Hematopoietic multipotent progenitor cell treated with erythropoietin and hydrocortisone succinate and interleukin-3 and kit ligand, for 8 days (in vitro differentiated cells): ENCODE data around the gene GREB1.
A peak's percentile ranks its signal among the peaks of the same experiment; 100 is the strongest.

Experiments
- DNase-seq: peaks from one replicate; pipeline ENCODE4 v3.0.0-alpha.2; 2015

The GREB1 gene

GRCh38 chr2:11533278-11534070 is at the start of gene GREB1:
GREB1 (plus strand) TSS chr2:11534045; CDS start chr2:11556615, 22,570 bp downstream.
- no peak for DNase-seq

- DNase-seq, result no peak
These were observed 45.0 kb upstream of the GREB1 start for GRCh38 chr2:11488809-11489208.

- no peak for DNase-seq
These were observed 43.7 kb upstream of the GREB1 start for GRCh38 chr2:11490194-11490593.

GRCh38 chr2:11491348-11491933 is 42.4 kb upstream of the GREB1 start:
- DNase-seq, result no peak

GRCh38 chr2:11492244-11492643 is 41.6 kb upstream of the GREB1 start:
- DNase-seq, result no peak

- peak; percentile 70 for DNase-seq
These were observed 41.1 kb upstream of the GREB1 start for GRCh38 chr2:11492720-11493119.

- no peak for DNase-seq
These were observed 40.6 kb upstream of the GREB1 start for GRCh38 chr2:11493282-11493681.

- no peak for DNase-seq
These were observed 39.5 kb upstream of the GREB1 start for GRCh38 chr2:11494310-11494709.

- no peak for DNase-seq
These were observed 37.8 kb upstream of the GREB1 start for GRCh38 chr2:11495844-11496681.

GRCh38 chr2:11498543-11499034 is 35.3 kb upstream of the GREB1 start:
- DNase-seq, result peak; percentile 43

GRCh38 chr2:11499081-11499743 is 34.6 kb upstream of the GREB1 start:
- DNase-seq, result no peak

GRCh38 chr2:11500702-11501303 is 33.0 kb upstream of the GREB1 start:
- no peak for DNase-seq

- DNase-seq, result no peak
These were observed 31.0 kb upstream of the GREB1 start for GRCh38 chr2:11502740-11503292.

GRCh38 chr2:11503354-11503927 is 30.4 kb upstream of the GREB1 start:
- no peak for DNase-seq

- no peak for DNase-seq
These were observed 27.9 kb upstream of the GREB1 start for GRCh38 chr2:11505652-11506610.

GRCh38 chr2:11506611-11506969 is 27.3 kb upstream of the GREB1 start:
- DNase-seq, result no peak

GRCh38 chr2:11507517-11507916 is 26.3 kb upstream of the GREB1 start:
- DNase-seq, result no peak

GRCh38 chr2:11508279-11508678 is 25.6 kb upstream of the GREB1 start:
- DNase-seq, result no peak

- DNase-seq, result no peak
These were observed 24.0 kb upstream of the GREB1 start for GRCh38 chr2:11509657-11510360.

- no peak for DNase-seq
These were observed 21.4 kb upstream of the GREB1 start for GRCh38 chr2:11512431-11512830.
